NCI-H345 treated with DMSO at 0.1 percent for 48 hours (cell line): Measurements from ENCODE around the gene HK3.

Experiments
- DNase-seq: peaks from one replicate; lab custom pipeline; 2025; ENCODE audit not compliant: unreplicated experiment; lab: John Stamatoyannopoulos, UW

The HK3 gene

DNA sequence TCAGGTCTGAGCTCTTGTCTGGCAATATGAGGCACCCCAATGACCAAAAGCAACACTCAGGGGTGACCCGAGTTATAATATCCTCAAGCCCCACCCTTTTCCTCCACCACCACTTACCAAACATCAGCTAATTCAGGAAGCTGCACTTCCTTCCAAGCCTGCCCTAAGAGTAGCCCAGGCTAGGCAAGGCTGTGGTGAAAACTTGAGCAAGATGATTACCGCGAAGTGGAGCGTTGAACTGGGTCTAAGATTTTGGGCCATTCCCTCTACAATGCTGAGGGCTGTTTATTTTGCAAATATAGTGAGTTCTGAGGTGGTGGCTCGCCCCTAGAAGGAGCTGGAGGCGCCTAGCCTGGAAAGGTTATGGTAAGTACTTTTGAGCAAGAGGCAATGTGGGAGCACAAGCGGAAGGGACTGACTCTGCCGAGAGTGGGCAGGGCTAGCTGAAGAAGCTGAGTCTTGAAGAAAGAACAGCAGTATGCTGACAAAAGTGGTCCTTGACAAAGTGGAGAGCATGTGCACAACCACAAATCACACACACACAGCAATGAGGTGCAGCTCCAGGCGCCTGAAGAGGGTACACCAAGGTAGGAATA is at the start of gene HK3:
Gene HK3, minus strand, starts transcription at position 51 of the 596 bp plus-strand sequence. CDS start 3,187 bp downstream, outside the sequence.
- no peak for DNase-seq

DNA sequence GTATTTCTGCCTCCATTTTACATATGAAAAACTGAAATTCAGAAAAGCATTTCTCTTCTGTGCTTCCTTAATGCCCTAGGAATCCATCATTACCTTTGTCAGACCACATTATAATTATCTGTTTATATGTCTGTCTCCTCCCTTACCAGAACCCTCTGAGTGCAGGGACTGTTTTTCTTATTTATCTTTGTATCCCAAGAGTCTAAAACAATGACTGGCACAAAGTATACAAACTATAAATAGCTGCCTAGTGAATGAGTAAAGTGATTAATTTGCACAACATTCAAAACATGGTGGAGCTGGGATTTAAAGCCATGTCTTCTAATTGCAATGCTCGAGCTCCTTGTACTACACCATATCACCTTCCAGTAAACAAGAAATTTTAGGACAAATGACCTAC is 49.3 kb upstream of the HK3 start:
- DNase-seq: no peak

DNA sequence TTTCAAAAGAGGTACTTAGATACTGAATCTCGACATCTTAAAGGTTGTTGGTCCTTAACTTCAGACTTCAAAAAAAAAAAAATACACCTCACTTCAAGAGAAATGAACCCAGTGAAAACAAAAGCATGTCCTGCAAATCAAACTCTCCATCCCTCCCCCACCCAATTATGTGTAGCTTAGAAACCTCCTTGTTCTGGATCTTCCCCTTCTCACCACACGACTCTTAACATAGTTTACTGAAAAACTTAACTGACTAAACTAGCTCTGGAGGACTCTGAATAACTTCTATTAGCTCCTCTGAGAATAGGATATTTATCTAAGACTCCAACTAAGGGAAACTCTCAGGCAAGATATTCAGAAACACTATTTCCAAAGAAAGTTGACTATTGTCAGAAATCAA is 48.7 kb upstream of the HK3 start:
- DNase-seq: no peak

- DNase-seq: no peak
Measured at GRCh38 chr5:176944268-176944667, 45.1 kb upstream of the HK3 start.

DNA sequence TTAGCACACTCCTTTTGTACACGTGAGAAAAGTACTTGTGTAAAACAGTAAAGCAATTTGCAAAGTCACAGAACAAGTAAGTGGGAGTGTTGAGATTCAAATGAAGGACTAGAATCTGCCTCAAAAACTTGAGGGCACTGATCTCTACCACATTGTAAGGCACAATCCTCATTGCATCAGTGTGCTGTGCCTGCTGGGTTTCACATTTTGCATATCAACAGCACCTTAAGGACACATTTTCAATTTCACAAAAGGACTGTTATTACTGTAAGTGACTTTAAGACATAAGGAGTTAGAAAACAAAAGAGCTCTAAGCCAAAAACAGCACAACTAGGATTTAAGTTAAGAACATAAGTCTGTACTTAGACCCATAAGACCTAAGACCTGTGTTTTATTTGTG is 44.7 kb upstream of the HK3 start:
- DNase-seq: no peak

- DNase-seq: no peak
Measured at GRCh38 chr5:176941951-176942350, 42.8 kb upstream of the HK3 start.

- no peak for DNase-seq
Measured at GRCh38 chr5:176938472-176938871, 39.3 kb upstream of the HK3 start.

GRCh38 chr5:176935017-176935416 is 35.9 kb upstream of the HK3 start:
- DNase-seq: no peak

DNA sequence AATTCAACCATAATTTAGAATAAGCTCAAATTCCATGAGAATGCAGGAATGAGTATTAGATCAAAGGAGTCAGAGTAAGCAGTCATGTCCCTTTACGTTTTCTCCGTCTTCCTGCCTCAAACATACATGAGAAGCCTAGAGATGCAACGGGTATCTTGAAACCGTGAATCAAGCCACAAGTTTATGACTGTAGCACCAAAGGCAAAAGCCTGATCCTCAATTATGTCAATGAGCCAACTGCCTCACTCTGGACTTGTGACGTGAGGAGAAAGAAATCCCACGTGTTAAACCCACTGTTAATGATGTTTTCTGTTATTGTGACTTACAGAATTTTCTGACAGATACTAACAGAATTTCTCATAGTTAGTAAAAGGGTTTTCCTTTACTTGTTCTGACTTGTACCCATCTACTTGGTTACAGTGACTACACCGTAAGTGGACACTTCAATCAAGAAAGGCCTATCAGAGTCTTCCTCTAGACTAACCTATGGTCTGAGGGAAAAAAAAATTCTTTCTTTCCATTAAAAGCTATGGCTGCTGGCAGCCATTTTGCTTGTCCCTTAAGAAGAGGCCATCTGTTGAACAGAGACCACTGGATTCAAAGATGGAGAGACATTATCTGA is 35.3 kb upstream of the HK3 start:
- DNase-seq: no peak

DNA sequence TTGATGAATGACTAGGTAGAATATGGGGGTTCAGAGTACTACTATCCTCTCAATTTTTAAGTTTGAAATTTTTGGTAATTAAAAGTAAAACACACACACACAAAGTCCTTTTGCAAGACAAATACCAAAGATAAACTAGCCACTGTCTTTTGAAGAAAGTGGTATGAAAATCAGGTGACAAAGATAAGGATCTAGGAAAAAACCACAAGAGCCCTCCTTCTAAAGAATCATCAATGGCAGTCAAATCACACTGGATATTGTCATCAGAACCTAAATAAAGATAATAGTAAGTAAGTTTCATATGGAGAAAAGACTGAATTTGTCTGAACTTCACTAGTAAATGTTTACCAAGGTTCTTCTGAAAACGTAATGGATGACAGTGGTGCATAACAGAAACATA is 30.5 kb upstream of the HK3 start:
- no peak for DNase-seq

DNA sequence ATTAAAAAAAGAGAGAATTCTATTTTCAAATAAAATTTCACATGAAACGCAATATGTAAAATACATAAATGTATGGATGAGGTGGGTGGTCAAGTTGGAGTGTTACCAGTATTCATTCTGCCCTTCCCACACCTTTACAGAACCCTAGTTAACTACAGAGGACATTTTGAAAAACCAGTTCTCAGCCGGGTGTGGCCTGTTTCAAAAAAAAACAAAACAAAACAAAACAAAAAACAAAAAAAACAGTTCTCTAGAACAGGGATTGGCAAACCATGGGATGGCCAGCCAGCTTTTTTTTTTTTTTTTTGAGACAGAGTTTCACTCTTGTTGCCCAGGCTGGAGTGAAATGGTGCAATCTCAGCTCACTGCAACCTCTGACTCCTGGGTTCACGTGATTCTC is 28.4 kb upstream of the HK3 start:
- no peak for DNase-seq

DNA sequence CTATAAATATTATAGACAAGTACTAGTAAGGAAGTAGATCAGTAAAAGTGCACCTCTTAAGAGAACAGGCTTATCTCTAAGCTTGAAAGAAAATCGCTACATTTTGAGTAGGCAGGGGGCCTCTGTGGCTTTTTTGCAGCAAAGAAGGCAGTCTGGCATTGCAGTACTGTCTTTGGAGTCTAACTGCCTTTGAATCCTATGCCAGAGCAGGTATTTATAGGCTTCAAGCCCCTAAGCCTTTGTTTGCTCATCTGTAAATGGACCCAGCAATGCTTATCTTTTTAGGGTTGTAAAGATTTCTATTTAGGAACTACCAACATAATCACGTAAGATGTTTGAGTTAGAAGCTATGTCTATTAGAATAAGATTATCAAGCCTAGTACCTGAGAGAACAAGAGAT is 23.7 kb upstream of the HK3 start:
- no peak for DNase-seq

GRCh38 chr5:176921714-176922113 is 22.6 kb upstream of the HK3 start:
- DNase-seq: no peak

- no peak for DNase-seq
Measured at GRCh38 chr5:176918613-176919012, 19.5 kb upstream of the HK3 start.

DNA sequence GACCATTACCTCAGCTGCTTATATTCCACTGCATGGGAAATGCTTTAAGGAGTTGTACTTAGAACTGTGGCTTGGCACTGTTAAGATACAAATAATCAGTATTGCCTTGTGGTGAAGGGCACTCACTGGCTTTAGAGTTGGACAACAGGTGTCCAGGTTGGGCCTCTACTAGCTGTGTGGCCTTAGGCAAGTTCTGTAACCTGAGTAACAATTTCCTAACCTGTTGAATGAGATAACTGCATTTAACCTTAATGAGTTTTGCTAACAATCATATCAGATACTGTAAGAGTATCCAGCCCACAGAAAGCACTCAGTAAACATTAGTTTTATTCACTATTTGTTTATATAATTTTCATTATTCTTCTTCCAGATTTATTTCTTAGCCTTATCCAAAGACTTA is 17.2 kb upstream of the HK3 start:
- no peak for DNase-seq

GRCh38 chr5:176915906-176916305 is 16.8 kb upstream of the HK3 start:
- no peak for DNase-seq

GRCh38 chr5:176912115-176912514 is 13.0 kb upstream of the HK3 start:
- no peak for DNase-seq

DNA sequence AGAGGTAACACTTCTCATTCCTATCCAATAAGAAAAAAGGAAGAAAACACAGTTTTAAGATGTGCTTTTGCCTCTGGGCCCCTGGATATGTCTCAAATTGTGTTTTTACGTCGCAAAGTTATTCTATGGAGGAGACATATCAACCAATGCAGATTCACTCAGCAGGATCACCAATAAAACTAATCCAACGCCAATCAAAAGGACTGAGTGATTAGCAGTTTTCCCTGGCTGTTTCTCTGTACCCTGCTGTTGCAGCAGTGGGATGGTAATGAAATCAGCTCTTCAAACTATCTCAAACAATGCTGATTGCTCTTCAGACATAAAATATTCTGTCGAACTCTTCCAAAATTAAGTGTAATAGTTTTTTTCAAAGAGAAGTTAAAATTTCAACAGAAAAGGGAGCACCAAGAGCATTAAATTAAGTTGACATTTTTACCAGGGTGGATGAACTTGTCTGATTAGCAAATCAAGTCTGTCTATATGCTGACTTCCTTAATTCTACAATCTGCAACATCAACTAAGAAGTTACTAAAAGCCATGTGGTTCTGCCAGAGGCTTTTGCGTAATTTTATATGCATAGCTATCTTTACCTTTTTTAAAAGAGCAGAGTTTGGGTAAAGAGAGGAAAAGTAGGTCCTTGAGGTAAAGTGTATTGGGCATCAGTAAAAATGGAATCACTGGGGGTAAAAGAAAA is 9.7 kb upstream of the HK3 start:
- no peak for DNase-seq

DNA sequence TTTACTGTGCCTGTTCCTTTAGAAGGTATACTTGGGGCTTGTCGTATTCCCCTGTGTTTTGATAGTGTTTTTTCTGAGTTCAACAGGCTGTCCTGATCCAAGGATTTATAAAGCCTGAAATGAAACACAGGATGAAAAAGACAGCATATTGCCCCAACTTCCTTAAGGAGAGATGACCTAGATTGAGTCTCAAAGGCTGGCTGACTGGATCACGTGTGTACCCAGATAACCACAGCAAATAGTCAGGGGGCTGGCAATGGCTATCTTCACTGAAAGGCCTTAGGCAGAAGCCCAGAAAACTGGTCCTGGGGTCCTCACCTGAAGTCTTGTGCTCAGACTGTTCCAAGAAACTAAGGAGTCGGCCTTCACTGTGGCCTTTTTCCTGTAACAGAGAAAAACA is 7.7 kb upstream of the HK3 start:
- no peak for DNase-seq

GRCh38 chr5:176906126-176906525 is 7.0 kb upstream of the HK3 start:
- no peak for DNase-seq

DNA sequence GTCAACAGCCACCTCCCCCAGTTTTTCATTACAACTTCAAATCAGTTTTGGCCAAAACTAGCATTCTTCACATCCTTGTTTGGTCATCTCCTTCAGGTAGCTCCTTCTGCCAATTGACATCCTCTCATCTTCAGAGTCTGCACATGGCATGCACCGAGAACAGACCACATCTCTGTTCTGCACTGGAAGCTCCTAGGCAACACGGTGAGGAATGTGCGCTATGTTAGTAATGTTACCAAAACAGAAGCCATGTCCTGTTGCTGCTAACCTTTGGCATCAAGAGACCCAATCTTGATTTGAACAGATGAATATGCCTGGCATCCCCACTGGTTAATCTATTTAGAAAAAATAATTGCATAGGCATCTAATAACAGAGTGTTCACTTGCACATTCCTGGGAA is 5.1 kb upstream of the HK3 start:
- DNase-seq: no peak

DNA sequence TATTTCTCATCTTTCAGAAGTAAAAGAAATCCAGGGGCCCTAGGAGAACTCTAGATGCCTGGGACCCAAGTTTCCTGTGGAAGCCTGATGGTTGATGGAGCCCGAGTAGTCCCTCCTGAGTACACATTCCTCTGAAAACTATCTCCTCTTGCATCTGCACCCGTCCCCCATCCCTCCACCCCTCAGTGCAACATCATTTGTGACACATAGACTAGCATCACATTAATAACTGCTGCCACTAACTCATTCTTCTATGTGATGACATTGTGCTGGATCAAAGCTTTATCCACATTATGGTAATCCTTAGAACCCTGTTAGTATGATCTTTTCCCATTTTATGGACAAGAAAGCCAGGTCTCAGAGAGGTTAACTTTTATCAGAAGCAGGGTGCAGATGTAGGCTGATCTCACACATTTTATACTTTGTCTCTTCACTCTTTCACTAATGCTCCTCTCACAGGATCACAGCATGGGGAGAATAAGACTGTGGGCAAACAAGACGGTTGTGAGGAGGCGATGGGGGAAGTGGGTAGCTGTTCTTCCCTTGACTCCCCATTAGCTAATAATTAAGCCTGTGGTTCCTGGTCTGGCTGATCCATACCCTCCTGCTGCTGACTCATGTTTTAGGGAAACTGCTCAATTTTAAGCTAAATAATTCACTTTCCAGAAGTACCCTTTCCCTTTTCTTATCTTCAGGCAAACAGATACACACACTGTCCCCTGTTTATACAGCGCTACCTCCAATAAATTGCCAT is 3.9 kb upstream of the HK3 start:
- DNase-seq: no peak
